GM18868 (cell line): Measurements from ENCODE around the gene ZNHIT6.
"Not testable (repeated sequence)": the region's sequence is repeated elsewhere in the genome, so short reads cannot be mapped to it uniquely, and the experiment has no call there.

Source experiments
- ATAC-seq: cut with Tn5 transposase; IDR thresholded peaks from one replicate; pipeline ENCODE4 v1.9.1; 2021; ENCODE audit warnings: mild to moderate bottlenecking, moderate library complexity; ENCODE audit not compliant: unreplicated experiment

Gene ZNHIT6, protein sequence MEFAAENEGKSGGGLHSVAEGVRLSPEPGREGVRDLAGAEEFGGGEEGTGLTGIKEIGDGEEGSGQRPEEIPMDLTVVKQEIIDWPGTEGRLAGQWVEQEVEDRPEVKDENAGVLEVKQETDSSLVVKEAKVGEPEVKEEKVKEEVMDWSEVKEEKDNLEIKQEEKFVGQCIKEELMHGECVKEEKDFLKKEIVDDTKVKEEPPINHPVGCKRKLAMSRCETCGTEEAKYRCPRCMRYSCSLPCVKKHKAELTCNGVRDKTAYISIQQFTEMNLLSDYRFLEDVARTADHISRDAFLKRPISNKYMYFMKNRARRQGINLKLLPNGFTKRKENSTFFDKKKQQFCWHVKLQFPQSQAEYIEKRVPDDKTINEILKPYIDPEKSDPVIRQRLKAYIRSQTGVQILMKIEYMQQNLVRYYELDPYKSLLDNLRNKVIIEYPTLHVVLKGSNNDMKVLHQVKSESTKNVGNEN

DNA sequence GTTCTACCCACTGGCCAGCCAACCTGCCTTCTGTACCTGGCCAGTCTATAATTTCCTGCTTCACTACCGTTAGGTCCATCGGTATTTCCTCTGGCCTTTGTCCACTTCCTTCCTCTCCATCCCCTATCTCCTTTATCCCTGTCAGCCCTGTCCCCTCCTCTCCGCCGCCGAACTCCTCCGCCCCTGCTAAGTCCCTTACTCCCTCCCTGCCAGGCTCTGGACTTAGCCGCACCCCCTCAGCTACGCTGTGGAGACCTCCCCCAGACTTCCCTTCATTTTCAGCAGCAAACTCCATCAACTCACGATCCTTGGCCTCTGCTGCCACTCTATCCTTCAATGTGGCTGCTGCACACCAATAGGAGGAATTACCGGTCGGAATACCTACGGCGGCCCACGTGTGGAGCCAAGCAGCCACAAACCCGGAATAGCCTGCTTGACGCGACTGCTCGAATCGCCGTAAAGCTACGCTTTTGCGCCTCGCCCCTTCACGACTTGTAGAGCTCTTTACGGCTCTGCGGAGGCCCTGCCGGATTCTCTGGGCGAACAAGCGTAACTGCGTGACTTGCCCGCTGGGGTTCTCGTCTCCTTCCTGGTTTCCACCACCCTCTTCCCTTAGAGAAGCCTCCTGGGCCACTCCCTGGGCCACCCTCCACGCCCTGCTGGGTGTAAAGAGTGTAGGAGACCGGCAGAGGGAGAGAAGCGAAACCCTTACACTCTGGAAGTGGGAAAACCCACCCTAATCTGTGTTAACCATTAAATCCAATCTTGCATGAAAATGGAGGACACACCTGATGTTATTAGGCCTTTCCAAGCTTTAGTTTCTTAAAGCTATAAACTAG lies at the start of gene ZNHIT6:
Gene ZNHIT6 (minus strand): TSS at position 444 of the 839 bp plus-strand sequence. CDS start 149 bp downstream, at position 295.
- ATAC-seq, result peak; percentile 89

DNA sequence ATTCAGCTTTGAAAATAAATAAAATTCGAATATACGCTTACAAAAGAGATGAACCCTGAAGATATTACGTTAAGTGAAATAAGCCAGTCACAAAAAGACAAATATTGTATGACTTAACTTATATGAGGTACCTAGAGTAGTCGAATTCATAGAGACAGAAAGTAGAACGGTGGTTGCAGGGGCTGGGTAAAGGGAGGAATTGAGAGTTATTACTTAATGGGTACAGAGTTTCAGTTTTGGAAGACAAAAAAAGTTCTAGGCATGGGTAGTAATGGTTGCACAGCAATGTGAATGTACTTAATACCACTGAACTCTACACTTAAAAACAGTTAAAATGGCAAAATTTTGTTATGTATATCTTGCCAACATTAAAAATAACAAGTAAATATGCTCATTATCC lies 48.6 kb upstream of the ZNHIT6 start:
- no peak for ATAC-seq

DNA sequence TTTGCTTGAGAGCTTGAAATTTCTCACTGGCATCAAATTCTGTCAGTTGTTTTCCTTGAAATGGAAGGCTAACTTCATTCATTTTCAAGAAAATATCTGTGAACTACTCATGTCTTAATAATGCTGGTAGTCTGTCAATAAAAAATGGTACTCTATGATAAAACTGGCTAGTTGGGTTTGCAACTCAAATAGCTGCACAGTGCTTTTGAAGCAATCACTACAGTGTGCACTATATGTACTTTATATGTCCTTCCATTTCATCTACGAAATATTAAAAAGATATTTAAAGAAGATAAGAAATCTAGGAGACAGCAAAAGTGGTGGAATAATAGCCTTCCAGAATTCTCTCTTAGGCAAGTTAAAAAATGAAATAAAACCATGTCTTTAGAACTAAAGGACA lies 39.9 kb upstream of the ZNHIT6 start:
- no peak for ATAC-seq

DNA sequence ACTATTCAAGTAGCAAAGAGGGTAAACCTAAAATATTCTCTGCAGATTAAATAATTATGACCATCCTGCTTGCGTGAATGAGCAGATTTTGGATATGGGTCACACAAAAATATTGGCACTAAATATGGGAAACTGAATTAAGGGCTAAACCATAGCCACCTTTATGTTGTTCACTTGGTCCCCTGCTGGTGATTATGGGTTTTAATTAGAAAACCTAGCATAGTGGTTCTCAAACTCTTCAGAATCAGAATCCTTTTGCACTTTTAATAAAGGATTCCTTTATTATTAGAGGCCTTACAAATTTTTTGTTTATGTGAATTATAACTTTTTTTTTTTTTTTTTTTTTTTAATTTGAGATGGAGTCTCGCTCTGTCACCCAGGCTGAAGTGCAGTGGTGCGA lies 38.5 kb upstream of the ZNHIT6 start:
- ATAC-seq, result no peak

DNA sequence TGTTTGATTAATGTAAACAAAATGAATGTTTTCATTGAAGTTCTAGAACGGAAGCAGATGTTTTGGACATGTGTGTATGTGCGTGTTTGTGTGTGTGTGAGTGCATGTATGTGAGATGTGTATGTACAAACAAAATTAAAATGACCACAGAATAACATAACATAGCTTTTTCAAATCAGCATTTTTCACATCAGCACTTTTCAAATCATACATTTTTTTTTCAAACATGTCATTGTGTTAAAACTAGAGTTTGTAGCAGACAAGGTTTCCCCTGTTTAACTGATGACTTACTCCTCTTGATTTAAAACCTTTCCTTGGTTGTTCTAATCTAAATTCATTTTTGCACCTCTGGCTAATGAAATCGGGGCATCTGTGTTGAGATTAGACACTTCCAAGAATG lies 35.6 kb upstream of the ZNHIT6 start:
- no peak for ATAC-seq

DNA sequence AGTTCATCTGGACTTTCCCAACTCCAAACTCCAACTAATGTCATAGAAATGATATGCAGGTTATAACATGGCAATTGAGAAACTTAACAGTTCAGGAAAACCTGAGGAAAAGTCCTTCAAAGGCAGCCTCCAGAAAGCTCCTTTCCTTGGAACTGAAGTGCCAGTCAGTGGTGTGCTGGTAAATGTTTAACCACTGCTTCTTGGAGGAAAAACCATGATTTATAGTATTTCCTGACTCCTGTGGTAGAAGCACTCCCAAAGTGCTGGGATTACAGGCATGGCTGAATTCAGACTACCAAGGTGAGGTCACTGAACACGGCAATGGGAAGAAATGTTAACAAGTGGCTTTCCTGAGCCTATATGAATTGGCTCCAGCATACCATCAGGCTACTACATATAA lies 26.7 kb upstream of the ZNHIT6 start:
- no peak for ATAC-seq

DNA sequence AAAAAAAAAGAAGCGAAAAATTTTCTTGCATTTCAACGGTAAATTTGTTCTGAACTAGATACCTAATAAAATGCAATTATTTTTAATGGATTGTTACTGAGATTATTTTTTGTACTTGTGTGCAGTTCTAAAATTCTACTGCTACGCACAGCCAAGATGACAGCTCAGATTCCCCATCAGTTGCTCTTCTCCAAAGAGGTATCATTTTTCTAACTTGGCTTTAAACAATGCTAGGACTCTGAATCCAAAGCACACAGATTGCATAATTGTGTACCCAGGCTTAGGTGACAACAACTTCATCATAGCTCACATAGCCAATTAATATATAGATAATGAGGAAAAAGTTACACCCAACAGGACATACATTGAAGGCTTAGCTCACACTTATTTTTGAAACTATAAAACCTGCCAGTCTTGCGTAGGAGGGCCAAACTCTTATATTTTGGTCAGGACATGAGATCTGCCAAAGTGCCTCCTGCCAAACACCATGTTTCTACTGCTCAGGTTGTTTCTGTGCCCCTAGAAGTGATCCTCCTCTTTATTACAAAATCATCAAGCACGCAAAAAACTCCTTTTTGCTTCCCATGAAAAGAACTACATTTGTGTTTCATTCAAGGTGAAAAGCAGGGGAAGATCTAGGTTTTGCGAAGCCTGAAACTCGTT lies 10.6 kb upstream of the ZNHIT6 start:
- no peak for ATAC-seq

DNA sequence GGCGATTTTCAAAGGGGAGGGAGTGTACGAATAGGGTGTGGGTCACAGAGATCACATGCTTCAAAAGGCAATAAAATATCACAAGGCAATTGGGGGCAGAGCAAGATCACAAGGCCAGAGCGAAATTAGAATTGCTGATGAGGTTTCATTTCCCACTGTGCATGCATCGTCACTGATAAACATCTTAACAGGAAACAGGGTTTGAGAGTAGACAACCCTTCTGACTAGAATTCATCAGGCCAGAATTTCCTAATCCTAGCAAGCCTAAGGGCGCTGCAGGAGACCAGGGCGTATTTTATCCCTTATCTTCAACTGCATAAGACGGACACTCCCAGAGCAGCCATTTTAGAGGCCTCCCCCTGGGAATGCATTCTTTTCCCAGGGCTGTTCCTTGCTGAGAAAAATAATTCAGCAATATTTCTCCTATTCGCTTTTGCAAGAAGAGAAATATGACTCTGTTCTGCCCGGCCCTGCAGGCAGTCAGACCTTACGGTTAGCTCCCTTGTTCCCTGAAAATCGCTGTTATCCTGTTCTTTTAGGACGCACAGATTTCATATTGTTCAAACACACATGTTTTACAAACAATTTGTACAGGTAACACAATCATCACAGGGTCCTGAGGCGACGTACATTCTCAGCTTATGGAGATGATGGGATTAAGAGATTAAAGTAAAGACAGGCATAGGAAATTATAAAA lies 6.3 kb upstream of the ZNHIT6 start:
- not testable (repeated sequence) for ATAC-seq

DNA sequence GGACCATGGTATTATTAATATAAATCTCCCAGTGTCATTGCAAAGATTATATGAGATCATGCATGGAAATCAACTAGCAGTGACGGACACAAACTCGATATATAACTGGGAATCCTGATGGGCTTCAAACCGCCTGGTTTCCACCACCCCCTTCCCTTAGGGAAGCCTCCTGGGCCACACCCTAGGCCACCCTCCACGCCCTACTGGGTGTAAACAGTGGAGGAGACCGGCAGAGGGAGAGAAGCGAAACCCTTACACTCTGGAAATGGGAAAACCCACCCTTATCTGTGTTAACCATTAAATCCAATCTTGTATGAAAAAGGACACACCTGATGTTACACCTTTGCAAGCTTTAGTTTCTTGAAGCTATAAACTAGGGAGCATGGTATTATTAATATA lies 595 bp upstream of the ZNHIT6 start:
- ATAC-seq, result no peak

DNA sequence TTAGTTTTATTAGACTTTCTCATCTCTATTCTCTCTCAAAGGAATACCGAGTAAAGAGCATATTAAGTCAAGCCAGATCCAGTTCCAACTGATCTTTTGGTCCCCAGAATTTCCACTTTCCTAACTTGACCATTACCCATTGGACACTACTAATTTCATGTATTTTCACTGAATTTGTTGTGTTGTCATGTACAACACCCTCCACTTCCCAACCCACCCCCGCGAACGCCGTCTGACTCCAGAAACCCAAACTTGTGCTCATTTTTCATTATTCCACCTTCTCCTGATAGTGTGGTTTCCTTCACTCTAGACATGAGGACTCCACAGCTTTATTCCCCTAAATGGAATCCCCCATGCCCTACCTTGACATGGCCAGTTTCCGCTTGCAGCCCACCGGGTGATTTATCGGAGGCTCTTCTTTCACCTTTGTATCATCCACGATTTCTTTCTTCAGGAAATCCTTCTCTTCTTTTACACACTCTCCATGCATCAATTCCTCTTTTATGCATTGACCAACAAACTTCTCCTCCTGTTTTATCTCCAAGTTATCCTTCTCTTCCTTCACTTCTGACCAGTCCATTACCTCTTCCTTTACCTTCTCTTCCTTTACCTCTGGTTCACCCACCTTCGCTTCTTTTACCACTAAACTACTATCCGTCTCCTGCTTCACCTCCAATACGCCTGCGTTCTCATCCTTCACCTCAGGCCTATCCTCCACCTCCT lies 805 bp downstream of the ZNHIT6 start:
- ATAC-seq, result peak; percentile 25

DNA sequence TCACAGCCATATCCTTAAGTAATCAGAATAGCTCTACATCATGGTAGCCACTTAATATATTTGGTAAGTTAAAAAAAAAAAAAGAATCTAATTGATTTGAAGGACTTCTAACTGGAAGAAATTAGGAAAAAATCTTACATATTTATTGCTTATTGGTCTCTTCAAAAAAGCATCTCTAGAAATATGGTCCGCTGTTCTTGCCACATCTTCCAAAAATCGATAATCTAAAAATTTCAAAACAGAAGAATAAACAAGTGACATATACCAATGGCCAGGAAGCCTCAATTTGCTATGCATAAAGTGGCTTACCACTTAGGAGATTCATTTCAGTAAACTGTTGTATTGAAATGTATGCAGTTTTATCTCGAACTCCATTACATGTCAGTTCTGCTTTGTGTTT lies 2.3 kb downstream of the ZNHIT6 start:
- ATAC-seq, result no peak

DNA sequence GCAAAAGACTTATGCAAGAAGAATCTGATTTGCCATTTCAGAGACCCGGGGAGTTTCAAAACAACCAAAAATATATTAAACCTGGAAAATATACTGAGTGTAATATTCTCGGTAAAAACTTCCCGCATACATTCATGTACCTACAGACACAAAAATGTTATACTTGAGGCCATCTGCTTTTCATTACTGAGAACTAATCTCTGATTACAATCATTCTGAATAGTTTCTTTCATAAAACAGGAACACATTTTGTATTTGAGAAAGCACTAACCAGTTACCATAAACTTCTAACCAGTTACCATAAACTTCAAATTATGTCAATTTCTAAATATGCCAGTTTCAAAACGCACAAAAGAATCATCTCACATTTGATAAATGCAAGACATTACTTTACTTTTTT lies 7.8 kb downstream of the ZNHIT6 start:
- ATAC-seq, result no peak

DNA sequence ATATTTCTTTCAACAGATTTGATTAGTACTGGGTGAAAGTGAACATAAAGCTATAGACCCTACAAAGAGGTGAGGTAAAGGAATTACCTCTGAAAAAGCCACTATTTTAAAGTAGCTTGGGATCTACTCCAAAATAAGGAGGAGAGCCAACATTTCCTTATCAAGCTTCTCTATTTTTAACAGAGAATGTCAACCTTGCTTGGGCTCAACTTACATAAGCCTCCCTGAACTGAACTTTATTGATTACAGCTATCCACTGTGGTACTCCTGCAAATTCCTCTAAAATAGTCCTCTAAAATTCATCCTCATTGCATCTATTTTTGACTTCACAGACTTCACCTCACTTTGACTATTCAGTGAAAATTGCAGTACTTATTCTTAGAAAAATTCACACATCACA lies 10.3 kb downstream of the ZNHIT6 start:
- ATAC-seq, result no peak

DNA sequence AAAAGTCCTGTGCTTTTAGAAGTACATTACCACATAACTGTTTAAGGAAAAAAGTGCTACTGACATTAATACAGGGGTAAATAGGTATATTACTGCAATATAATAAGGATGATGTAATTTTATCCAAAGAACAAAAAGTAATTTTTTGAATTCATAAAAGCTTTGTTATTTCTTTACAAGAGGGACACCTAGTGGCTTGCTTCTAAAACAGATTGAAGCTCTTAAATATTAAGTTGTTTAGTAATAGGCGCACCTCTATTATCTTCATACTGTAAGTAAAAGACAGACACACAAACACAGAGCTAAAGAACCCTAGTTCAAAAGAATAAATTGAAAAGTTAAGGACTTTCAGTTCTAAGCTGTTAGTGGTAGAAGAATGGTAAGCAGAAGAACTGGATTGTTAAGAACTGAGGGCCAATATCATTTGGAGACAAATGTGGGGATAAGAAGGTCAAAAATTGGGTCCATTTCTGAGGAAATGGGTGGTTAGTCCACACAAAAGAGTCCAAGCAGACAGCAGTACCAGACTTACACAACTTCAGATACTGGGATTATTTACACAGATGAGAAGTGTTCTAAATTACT lies 15.4 kb downstream of the ZNHIT6 start:
- ATAC-seq, result no peak

DNA sequence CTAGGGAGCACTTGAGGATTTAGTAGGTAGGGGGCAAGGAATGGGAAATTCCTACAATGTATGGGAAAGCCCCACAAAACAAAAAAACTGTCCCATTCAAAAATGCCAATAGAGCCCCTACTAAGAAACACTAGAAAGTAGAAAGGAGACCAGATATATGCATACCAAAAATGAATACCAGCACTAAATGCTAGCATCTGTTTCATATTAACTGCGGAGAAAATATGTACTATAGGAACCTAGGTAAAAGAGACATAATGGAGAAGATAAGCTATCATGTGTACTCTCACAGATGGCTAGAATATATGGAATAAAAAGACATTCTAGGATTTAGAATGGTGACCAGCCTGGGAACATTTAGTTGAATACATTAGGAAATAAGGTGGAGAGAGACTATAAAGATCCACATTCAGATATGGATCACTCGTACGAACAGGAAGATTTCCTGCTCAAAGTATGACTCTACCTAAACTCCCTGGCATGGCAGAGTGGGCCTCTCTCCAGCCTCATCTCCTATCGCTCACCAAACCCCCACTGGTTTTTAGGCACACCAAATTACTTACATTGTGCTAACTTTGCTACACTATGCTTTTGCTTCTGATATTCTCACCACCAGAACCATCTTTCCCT lies 18.3 kb downstream of the ZNHIT6 start:
- ATAC-seq, result no peak

DNA sequence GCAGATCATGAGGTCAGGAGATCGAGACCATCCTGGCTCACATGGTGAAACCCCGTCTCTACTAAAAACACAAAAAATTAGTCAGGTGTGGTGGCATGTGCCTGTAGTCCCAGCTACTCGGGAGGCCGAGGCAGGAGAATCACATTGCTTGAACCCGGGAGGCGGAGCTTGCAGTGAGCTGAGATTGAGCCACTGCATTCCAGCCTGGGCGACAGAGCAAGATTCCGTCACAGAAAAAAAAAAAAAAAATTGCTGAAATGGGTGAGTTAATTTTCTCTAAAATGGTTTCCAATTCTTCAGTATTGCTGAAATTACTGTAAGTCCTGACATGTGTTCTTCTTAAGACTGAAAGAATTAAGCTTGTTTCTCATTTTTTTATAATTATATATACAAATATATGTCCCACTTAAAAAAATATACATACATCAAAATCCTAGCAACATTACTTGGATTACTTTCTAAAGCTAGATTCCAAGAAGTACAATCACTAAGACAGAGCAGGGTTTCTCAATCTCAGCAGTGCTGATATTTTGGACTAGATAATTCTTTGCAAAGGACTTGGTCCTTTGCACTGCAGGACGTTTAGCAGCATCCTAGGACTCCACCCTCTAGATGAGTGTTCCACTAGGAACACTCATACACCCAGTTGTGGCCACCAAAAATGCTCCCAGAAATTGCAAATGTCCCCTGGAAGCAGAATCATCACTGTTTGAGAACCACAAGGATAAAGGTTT lies 24.8 kb downstream of the ZNHIT6 start:
- ATAC-seq, result no peak

DNA sequence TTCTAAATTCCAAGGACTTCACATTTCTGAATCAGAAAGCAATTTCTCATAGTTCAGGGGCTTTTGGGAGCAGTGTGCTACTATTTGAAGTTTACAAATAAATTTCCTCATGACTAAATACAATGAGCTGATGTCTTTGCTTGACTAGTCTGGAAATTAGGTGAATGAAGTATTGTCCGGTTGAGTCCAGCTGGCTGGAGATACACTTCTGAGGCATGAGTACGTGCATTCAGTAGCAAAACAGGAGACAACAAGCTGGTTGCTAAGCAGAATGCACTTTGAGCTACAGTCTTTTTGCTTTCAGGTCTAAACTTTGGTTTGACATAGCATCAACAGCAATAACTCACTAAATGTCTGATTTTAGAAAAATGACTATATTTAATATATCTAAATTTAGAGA lies 27.1 kb downstream of the ZNHIT6 start:
- ATAC-seq, result no peak

DNA sequence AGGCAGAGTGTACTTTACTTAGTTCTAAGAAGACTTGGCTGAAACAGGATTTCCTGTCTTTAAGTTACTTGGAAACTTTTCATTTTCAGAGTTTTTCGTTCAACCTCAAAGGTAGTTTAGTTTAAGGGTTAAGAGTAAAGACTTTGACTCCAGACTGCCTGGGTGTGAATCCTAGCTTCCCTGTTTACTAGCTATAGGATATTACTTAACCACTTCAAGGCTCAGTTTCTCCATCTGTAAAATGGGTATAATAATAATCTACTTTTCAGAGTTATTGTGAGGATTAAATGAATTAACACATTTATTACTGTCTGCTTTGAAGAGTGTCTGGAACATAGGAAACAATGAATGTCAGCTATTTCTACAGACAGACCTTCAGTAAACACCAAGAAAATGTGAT lies 30.0 kb downstream of the ZNHIT6 start:
- ATAC-seq, result no peak

DNA sequence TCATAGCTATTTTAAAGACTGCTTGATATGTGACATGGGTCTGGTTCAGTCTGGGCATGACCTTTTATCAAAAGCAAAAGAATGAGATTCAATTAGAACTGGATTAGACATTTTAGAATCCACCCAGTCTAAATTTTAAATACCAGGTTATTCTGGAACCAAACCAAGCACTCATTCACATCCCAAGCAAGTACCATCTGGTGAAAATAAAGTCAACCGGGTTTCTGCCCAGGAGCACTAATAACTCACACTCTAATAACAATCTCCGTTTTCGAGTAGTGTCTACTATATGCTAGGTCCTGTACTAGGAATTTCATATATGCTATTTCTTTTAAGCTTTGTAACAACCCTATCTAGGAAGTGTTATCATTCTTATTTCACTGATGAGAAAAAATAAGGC lies 30.6 kb downstream of the ZNHIT6 start:
- ATAC-seq, result no peak
